Activated naive CD8-positive, alpha-beta T cell treated with anti-CD3 and anti-CD28 coated beads, Interleukin-2, amount 50 U/mL, for 16 hours (primary cell): ENCODE measurements around the gene SLC30A1.

Source experiments
- DNase-seq: peaks from one replicate; pipeline ENCODE4 v3.0.0-alpha.2; 2020; ENCODE audit warnings: low read depth, low spot score

SLC30A1 gene

DNA sequence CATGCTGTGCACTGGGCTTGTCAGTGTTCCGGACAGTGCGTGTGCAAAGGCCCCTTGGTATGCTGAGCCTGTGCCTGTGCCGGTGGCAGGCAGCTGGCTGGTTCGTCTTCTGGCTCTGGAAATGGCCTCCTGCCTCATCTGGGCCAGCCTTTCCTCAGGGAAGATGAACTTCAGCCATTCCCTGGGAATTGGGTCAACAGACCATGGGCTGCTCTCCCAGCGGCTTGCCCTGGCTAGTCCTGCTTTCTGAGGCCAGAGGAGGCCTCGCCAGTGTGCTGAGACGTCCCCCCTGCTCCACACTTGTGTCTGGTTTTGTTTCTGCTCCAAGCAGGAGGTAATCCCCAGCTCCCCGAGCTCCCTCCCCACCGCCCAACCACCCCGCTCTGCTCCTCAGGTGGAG, 54.4 kb downstream of the SLC30A1 start:
- DNase-seq: no peak

- DNase-seq: no peak
Observed at GRCh38 chr1:211522804-211523203, 56.2 kb downstream of the SLC30A1 start.
